Lung microvascular endothelial cell (primary cell): Measurements from ENCODE around the gene MSI1. TPM values are rescaled to one million over a fixed set of nuclear protein-coding genes. Genes with fewer than 3 reads are reported as not detected.

Source experiments
- DNase-seq, 2 donors: peaks; one replicate each; pipeline versions ENCODE4 v3.0.0 to v3.0.0-alpha.2; 2010; ENCODE audit warnings: low read depth in 2 of 2
- total RNA-seq: library from RNA; depleted of rRNA; stranded (reverse); fragments of >200 nt; gene quantifications from 2 replicates; pipeline ENCODE4 v1.2.1, GENCODE V29; 2014

The MSI1 gene
- total RNA-seq, 1 donor from 2014 or later = not detected

GRCh38 chr12:120324841-120325417 is 44.0 kb downstream of the MSI1 start:
- DNase-seq = no peak

GRCh38 chr12:120323772-120324171 is 45.2 kb downstream of the MSI1 start:
- DNase-seq = no peak

GRCh38 chr12:120321382-120322202 is 47.4 kb downstream of the MSI1 start:
- no peak for DNase-seq

- peak; percentile 99 to 100 for DNase-seq
Observed at GRCh38 chr12:120317224-120318105, 51.5 kb downstream of the MSI1 start.

GRCh38 chr12:120316798-120317223 is 52.2 kb downstream of the MSI1 start:
- DNase-seq = peak in 1 of 2 donors; percentile 11

GRCh38 chr12:120314220-120314619 is 54.7 kb downstream of the MSI1 start:
- DNase-seq = peak in 1 of 2 donors; percentile 24

- peak; percentile 95 to 96 for DNase-seq
Observed at GRCh38 chr12:120301962-120302815, 66.8 kb downstream of the MSI1 start, which contains the start of gene SIRT4. Gene SIRT4 (plus strand): TSS chr12:120302321. CDS start chr12:120303562, 1,241 bp downstream.

- DNase-seq = peak; percentile 88 to 93
Observed at GRCh38 chr12:120292661-120293531, 76.1 kb downstream of the MSI1 start, which contains the start of gene RNU4-1. Gene RNU4-1 (minus strand): TSS chr12:120293237.

- peak in 1 of 2 donors; percentile 55 for DNase-seq
Observed at GRCh38 chr12:120292411-120292660, 76.6 kb downstream of the MSI1 start.

Other genes with a start within 250 kb of the MSI1 start
- gene GCN1, start 174.4 kb downstream of the MSI1 start, total RNA-seq = 48.4 and 68.5 TPM in 2 replicates
- 2,396 and 3,163 TPM in 2 replicates for gene RPLP0, start 168.1 kb downstream of the MSI1 start, total RNA-seq
- gene PXN, start 103.4 kb downstream of the MSI1 start, total RNA-seq = 52.5 and 56.2 TPM in 2 replicates
- under 0.01 TPM in 2 replicates for gene RNU4-2, start 77.3 kb downstream of the MSI1 start, total RNA-seq
- under 0.01 TPM in 2 replicates for gene RNU4-1, start 75.9 kb downstream of the MSI1 start, total RNA-seq
- gene SIRT4, start 66.8 kb downstream of the MSI1 start, total RNA-seq = 0.87 and 3.2 TPM in 2 replicates
- not detected in 2 replicates for gene PLA2G1B, start 41.4 kb downstream of the MSI1 start, total RNA-seq
- gene COX6A1, start 68.9 kb upstream of the MSI1 start, total RNA-seq = 494 and 598 TPM in 2 replicates
- 26.0 and 30.5 TPM in 2 replicates for gene TRIAP1, start 77.2 kb upstream of the MSI1 start, total RNA-seq
- gene GATC, start 77.3 kb upstream of the MSI1 start, total RNA-seq = 12.6 and 17.5 TPM in 2 replicates
- 220 and 239 TPM in 2 replicates for gene SRSF9, start 100.6 kb upstream of the MSI1 start, total RNA-seq
- gene DYNLL1, start 126.9 kb upstream of the MSI1 start, total RNA-seq = 189 and 344 TPM in 2 replicates
- gene COQ5, start 160.0 kb upstream of the MSI1 start, total RNA-seq = 19.0 and 21.8 TPM in 2 replicates
- 90.2 and 127 TPM in 2 replicates for gene RNF10, start 165.2 kb upstream of the MSI1 start, total RNA-seq
- gene POP5, start 212.2 kb upstream of the MSI1 start, total RNA-seq = 19.8 and 23.6 TPM in 2 replicates